HG03139 (cell line): Measurements from ENCODE around the gene DENND1A.
"Not testable (repeated sequence)": the region's sequence is repeated elsewhere in the genome, so short reads cannot be mapped to it uniquely, and the experiment has no call there.

ENCODE experiments used
- ATAC-seq: cut with Tn5 transposase; IDR thresholded peaks from one replicate; pipeline ENCODE4 v1.9.1; 2021; ENCODE audit not compliant: unreplicated experiment

DENND1A gene, protein sequence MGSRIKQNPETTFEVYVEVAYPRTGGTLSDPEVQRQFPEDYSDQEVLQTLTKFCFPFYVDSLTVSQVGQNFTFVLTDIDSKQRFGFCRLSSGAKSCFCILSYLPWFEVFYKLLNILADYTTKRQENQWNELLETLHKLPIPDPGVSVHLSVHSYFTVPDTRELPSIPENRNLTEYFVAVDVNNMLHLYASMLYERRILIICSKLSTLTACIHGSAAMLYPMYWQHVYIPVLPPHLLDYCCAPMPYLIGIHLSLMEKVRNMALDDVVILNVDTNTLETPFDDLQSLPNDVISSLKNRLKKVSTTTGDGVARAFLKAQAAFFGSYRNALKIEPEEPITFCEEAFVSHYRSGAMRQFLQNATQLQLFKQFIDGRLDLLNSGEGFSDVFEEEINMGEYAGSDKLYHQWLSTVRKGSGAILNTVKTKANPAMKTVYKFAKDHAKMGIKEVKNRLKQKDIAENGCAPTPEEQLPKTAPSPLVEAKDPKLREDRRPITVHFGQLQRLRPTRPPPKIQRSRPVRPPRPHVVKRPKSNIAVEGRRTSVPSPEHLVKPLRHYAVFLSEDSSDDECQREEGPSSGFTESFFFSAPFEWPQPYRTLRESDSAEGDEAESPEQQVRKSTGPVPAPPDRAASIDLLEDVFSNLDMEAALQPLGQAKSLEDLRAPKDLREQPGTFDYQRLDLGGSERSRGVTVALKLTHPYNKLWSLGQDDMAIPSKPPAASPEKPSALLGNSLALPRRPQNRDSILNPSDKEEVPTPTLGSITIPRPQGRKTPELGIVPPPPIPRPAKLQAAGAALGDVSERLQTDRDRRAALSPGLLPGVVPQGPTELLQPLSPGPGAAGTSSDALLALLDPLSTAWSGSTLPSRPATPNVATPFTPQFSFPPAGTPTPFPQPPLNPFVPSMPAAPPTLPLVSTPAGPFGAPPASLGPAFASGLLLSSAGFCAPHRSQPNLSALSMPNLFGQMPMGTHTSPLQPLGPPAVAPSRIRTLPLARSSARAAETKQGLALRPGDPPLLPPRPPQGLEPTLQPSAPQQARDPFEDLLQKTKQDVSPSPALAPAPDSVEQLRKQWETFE

DNA sequence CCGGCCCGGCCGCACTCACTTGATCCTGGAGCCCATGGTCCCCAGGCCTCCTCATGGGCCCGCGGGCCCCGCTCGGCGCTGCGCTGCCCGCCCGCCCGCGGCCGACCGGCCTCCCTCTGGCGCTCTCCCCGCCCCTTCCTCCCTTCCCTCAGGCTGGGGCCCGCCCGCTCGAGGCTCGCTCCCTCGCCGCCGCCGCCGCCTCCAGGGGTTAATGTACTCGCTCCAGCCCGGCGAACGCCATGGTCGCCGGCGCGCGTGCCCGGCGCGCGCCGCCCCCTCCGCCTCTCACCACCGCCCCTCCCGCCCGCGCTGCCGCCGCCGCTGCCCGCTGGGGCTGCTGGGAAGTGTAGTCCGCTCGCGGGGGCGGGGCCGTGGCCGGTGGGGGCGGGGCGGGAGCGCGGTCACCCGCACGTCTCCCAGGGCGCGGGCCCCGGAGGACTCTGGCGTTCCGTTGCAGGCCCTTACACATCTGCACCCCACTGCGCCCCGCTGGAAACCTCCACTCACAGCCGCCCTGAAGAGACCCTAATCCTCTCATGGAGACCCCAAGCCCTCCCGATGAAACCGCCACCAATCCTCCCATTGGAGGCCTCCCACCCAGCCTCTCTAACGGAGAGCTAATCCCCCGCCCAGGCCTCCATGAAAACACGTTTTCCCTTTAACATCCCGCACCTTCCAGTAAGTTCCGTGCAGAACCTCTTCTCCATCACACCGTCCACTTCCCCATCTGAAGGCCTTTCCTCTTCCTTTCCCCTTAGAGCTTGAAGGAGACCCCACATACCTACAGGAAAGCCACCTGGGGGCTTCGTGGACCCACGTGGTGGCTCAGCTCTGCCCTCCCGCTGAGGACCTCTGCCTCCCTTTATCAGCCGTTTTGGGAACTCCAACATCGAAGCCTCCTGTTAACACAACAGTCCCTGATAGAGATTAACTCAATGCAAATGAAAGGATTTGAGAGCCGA is at the start of gene DENND1A:
DENND1A (minus strand) TSS at position 257 of the 962 bp plus-strand sequence; CDS start at position 36, 221 bp downstream.
- ATAC-seq = peak; percentile 68

DNA sequence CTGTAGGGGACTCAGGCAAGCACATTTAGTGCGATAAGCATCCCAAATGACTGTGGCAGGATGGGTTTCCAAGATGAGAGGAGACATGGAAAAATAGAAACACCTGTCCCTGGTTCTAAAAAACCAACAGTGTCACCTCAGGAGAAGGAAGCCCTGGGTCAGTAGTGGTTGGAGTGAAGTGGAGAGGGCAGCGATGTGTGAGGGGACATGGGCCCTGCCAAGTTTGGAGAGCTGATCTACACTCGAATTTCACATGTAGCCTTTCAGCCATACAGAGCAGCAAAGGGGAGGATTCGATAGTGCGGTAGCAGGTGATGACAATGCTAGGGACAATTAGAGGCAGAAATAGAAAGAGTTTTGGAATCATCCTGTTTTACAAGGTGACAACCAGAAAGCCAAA is 49.1 kb upstream of the DENND1A start:
- no peak for ATAC-seq

DNA sequence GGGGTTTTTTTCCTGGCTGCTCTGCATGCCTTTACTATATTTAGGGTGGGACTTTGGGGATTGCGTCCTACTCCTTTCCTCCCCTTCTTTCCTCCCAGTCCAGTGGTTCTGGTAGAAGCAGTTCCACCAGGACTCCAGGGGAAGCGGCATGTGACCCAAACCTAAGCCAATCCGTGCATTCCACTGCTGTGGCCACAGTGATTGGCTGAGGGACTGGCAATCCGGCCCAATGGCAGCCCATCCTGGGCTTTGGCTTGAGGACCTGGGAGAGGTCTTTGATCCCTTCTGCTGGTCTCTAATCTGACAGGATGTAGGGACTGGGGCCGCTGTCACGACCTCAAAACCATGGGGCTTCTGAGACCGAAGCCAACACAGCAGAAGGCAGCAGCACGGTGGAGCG is 46.7 kb upstream of the DENND1A start:
- ATAC-seq = not testable (repeated sequence)

DNA sequence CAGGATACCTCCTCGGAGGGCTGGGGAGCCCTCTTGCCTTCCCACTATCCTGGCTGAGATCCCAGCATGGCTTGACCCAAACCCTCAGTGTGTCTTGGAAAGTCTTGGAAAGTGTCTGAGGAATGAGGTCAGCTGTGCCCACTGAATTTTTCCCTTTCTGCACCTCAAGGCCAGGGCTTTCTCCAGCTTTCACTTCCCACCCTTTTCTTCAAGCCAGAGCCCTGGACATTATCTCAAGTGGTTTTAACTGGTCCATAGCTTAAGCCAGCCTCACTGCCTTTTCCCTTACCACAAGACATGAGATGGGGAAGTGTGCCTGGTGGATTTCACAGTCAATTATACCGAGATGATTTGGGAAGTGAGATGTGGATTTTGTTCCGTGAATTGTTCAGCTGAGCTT is 45.9 kb upstream of the DENND1A start:
- ATAC-seq = no peak

DNA sequence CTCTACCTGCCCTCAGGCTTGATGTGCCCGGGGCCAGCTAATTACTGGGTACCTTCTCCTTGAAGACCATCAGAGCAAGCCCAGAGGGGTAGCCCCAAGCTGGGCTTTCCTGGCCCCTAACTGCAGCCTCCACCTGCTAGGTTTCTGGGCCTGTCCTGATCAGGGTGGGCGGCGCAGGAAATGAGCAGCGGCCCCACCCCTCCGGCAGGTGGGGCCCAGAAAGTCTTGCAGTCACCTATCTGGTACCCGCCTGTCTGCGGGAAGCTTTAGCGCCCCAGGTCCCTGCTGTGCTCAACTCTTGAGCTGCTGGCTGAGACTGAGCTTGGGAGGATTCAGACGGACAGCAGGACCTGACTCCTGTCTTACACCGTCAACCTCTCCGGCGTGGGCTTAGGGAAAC is 44.5 kb upstream of the DENND1A start:
- no peak for ATAC-seq

DNA sequence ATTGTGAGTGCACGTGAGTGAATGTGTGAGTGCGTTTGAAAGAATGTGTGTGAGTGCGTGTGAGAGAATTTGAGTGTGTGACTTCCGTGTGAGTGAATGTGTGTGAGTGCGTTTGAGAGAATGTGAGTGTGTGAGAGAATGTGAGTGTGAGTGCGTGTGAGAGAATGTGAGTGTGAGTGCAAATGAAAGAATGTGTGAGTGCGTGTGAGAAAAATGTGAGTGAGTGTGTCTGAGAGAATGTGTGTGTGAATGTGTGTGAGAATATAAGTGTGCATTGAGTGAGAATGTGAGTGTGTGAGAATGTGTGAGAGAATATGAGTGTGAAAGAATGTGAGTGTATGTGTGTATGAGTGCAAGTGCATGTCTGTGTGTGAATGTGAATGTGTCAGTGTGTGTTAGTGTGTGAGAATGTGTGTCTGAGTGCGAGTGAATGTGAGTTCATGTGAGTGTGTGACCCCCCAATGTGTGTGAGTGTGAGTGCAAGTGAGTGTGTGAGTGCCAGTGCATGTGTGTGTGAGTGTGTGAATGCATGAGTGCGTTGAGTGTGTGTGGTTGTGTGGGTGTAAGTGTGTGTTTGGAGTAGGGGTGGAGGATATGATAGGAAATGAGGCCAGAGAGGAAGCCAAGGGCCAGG is 43.8 kb upstream of the DENND1A start:
- no peak for ATAC-seq

DNA sequence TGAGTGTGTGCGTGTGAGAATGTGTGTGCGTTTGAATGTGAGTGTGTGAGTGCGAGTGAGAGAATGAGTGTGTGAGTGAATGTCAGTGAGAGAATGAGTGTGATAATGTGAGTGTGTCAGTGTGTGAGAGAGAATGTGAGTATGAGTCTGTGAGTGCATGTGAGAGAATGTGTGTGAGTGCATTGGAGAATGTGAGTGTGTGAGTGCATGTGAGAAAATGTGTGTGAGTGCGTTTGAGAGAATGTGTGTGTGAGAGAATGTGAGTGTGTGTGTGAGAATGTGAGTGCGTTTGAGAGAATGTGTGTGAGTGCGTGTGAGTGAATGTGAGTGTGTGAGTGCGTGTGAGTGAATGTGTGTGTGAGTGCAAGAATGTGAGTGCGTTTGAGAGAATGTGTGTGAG is 42.7 kb upstream of the DENND1A start:
- ATAC-seq = no peak

DNA sequence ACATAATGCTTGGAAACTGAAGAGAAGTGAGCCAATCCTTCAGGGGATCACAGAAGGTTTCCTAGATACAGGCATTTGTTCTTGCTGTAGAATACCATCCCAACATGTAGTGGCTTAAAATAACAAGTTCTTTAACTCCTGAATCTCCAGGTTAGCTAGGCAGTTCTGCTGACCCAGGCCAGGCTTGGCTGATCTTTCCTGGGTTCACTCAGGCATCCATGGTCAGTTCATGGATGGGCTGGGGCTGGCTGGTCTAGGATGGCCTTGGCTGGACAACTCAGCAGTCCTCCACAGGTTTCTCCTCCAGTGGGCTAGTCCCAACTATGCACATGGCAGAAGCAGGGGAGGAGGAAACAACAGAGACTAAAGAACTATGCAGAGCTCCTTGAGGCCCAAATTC is 37.4 kb upstream of the DENND1A start:
- no peak for ATAC-seq

DNA sequence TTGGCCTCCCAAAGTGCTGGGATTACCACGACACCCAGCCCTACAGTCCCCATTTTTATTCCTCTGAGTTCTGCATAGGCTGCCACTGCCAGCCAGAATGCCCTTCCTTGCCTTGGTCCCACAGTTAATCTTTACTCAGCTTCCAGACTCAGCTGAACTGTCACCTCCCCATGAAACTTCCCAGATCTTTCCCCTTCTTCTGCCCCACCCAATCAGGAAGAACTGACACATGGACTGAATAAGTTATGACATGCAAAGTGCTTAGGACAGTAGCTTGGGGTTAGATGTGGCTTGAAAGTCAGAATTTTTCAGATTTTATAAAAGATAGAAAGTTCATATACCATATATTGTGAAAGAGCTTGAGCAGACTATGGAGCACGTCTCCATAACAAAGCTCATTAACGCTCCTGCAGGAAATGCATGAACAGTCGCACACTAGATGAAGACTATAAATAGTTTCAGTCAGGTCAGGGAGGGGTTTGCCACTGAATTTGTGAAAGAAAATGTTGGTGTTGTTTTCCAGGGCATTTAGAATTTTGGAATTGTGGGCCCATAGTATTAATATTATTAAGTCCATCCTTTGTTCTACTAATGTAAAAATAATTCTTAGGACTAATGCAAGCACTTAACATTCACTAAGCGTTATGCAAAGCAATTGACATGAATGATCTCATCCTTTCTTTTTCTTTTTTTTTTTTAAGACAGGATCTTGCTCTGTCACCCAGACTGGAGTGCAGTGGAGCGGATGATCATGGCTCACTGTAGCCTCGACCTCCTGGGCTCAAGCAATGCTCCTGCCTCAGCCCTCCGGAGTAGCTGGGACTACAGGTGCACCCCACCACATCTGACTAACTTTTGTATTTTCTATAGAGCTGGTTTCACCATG is 36.1 kb upstream of the DENND1A start:
- ATAC-seq = no peak

DNA sequence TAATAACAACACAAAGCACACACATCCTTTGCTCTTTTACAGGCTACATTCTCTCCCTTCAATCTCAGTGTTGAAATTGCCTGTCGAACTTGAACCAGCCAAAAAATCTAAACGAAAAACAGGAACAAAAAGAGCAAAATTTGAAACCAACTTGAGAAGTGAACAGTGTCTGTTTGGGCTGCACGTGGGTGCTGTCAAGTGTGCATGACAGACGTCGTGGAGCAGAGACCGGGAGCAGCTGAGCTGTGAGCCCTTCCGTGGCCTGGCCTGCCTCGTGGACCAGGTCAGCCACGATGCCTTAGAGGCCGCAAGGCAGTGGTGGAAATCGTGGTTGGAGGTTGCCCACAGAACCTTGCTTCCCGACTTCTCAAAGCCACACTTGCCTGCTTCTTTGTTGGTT is 34.8 kb upstream of the DENND1A start:
- no peak for ATAC-seq

DNA sequence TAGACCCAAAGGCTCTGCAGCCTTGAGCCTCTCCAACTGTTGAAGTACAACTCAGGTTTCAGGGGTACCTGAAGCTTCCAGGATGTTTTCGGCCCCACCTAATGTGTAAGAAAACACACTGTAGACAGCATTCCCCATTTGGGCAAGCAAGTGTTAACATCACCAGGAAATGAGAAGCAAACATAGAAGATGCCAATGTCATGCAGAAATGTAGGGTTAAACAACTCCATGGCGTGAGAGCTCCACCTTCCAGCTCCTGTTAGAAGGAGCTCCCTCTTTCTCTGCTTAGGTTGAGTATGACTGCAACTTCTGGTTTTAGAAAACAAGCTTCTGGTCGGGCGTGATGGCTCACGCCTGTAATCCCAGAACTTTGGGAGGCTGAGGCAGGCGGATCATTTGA is 31.0 kb upstream of the DENND1A start:
- no peak for ATAC-seq

DNA sequence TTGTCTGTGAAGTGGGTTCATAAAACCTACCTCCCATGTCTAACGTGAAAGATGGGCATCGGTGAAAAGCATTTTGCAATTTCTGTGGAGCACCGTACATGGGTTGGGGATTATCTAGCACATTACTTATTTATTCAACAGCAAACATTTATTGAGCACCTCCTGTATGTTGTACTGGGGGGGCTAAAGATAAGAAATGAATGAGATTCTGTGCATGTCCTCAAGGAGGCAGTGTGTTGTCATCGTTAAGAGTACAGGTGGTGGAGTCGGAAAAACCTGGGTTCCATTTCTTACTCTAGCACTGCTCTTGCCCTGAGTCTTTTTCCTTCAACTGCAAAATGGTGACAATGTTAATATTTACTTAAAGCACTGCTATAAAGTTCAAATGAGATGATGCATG is 30.4 kb upstream of the DENND1A start:
- no peak for ATAC-seq

DNA sequence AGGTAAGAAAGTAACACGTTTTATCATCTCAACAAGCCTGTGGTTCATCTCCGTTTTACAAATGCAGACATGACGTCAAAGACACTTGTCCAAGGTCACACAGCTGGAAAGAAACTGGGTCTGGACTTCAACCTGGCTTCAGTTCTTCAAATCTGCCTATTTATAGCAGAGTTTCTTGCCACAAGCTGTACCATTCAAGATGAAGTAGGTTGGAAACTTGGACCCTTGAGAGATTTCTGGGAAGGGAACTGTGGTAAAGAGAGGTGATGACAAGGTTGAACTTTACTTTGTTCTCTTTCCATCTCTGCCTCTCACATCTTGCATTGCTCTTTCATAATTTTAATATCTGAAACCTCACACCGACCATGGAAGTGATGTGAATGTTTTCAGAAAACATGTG is 29.9 kb upstream of the DENND1A start:
- ATAC-seq = no peak

DNA sequence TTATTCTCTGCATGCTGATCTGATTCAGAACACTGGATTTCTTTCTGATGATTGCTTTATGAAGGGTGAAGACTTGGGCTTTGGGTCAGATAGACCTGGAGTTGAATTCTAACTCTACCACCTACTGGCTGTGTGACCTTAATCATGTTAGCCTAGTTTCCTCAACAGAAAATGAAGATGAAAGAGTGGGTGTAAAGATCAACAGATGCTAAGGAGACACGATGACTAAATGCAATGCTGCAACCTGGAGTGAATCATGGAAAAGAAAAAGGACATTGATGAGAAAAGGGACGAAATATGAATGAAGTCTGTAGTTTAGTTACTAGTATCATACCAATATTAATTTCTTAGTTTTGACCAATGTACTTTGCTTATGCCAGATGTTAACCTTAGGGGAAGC is 27.8 kb upstream of the DENND1A start:
- no peak for ATAC-seq

DNA sequence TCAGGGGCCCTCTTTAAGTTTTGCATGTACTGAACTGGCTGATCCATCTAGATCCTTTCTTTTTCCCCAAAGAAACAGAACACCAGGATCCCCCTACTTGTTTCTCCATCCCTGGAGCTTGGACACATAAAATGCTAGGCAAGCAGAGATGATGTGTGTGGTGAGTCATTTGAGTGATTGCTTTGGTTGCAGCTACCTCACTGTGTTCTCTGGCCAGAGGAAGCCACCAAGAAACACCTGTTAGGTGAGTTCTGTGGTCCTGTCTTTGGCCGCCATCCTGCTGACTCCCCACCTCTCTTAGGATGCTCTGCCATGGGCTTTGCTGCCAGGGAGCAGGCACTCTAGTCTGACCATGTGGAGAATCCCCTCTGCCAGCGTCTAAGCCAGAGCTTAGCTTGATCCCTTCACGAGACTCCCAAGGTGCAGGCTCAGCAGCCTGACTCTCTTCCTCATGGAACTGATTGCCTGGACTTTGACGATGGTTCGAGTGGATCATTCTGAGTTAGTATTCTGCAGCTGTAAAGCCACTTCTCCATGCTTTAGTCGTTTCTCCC is 27.3 kb upstream of the DENND1A start:
- ATAC-seq = no peak

DNA sequence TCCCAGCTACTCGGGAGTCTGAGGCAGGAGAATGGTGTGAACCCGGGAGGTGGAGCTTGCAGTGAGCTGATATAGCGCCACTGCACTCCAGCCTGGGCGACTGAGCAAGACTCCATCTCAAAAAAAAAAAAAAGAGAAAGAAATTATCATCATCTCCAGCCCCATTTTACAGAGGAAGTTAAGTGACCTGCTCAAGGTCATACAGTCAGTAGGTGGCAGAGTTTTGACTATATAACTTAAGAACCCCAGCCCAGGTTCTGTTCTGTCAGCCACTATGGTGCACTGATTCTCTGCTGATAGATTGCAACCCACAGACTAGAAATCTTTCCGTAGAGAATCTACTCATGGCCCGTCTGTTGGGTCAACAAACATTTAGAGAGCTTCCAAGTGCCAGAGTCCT is 25.7 kb upstream of the DENND1A start:
- ATAC-seq = no peak

DNA sequence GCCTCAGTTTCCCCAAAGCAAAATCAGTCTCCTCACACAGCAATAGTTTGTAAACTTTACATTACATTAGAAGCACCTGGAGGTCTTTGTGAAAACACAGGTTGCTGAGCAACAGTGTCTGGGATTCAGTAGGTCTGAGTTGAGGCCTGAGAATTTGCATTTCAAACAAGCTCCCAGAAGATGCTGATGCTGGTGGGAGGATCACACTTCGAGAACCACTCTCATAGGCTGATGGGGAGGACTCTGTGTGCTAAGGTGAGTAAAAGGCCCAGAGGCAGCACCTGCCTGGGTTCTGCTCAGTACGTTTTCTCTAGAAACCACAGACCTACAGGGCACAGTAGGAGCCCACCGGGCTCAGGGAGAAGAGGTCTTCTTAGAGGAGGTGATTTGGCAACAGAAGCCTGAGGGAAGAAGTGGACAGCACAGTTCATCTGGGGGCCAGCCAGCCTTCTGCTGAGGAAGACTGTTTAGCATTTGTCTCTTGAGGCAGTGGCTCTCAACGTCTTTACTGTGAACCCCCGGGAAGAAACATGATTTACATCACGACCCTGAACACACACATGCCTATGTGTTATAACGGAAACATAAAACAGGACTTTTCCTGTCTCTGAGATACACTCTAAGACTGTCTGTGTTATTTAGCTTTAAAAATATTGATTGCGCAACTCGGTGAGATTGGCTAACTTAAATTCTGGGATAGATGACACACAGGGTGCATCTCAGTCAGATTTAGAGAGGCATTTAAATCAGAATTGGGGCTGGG is 24.8 kb upstream of the DENND1A start:
- ATAC-seq = no peak
